GM18520 (cell line): ENCODE results near the gene C16orf78.

ENCODE experiments used
- ATAC-seq: cut with Tn5 transposase; IDR thresholded peaks from one replicate; pipeline ENCODE4 v1.9.1; 2021; ENCODE audit not compliant: unreplicated experiment

C16orf78 gene

DNA sequence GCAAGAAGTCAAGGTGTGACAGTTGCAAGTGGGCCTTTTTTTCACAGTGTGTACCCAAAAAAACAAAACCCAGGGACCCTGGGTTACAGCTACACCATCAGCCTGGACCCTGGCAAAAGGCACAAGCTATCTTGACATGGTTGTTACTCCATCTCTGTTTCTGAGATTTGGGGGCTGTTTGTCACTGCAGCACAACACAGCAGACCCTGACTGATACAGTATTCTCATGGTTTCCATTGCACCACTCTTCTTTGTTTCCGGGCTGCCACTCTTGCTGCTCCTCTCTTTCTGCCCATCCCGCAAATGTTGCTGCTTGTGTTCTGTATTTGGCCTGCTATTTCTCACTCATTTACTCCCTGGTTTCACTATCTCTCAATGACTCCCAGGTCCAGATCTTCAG, 55.2 kb downstream of the C16orf78 start:
- no peak for ATAC-seq

DNA sequence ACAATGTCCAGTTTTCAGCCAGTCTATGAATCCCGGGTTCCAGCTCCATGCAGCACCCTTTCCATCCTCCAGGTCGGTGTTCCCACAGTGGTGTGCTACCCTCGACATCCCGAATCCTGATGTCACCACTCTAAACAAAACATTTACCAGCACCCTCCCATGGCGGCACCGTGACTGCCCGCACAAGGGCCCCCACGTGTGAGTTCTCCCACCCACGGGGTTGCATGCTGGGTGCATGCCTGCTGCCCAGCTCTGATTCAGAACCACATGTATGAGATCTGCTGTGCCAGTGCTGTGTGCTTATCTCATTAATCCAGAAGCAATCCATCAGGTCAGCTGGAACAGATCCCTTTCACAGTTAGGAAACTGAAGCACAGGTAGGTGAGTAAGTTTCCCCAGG, 57.4 kb downstream of the C16orf78 start:
- no peak for ATAC-seq

DNA sequence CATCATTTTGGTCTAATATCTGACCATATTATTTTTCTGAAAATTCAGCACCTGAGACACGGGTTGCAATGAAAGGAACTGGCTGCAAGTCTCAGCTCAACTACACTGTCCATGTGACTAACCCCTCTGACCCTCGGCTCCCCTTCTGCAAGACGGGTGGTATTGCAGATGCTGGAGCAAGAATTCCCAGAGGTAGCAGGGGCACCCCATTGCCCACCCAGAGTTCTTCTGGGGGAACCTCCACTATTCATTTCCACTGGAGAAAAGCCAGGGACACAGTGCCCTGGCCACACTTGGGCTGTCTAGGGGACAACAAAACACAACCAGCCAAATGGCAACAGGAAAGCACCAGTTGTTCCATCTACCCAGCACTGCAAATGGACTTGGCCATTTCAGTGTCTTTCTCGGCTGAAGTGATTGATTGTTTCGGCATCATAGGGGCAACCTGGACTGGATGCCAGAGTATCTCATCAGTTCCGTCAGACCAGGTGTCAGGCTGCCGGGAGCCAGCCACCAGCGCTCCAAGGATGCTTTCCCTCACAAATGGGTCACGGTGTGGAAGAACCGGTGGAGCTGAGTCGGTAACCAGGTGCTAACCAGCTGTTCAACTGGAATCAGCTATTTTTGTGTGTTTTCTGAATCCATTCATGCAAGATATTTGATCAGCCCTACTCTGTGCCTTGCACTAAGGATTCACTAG, 58.1 kb downstream of the C16orf78 start:
- ATAC-seq: no peak

DNA sequence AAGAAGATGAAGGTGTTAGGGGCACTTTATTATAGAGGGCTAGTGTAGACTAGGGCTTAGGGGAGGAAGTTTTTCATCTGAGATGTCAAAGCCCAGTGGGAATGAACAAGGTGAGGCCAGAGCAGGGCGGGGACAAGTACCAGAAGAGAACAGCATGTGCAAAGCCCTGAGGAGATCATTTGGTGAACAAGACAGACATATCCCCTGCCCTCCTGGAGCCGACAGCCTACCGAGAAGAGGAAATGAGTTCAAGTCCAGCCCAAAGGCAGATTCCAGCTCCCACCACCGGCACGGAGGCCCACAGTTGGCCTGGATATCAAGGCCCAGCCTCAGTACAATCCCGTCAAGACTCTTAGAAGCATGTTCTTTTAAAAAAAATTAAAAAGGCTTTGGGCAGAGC, 61.1 kb downstream of the C16orf78 start:
- no peak for ATAC-seq

DNA sequence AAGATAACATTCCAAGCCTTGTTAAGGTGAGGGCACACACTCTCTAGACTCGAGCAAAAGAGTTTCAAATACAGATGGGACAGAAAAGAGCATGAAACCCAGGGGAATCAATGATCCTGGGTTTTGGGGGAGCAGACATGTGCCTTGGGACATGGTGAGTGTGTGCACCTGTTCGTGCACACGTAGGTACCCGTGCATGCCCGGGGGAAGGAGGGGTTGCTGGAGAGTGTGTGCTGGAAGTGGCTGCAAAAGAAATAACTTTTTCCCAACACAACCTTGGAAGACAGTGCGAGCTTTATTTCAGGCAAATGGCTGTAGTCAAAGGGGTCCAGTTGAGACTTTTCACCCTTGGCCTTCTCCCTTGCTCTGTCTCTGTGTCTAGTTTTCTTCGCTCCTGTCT, 62.6 kb downstream of the C16orf78 start:
- no peak for ATAC-seq

DNA sequence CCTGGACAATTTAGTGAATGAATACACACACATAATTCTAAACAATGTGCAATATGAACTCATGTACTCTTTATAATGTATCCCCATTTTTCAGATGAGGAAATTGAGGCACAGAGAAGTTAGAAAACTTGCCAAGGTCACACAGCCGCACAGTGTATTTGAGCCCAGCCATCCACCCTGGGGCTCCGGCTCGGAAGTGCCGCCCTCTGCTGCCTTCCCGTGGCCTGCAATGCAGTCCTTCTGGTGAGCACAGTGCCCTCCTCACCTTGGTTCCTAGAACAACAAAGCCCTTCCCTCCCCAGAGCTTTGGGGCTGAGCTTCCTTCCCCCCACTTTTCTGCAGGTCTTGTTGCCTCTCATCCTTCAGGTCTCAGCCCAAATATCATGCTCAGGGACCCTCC, 63.7 kb downstream of the C16orf78 start:
- ATAC-seq: no peak

DNA sequence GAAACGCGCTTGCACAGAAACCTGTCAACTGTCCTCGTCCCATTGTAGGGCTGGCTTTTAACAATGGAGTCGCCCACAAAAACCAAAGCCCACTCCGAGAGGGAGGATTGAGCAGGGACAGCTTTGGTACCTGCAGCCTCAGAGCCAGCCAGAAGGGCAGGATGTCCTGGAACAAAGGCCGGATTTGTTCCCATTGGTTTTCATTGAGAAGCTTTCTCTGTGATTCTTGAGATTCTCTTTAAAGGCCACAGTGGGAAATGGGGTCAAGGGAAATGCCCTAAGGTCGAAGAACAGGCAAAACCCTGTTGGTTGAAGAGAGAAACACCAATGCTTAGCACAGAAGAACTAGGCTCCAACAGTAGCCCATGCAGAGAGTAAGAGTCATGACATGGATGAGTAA, 65.4 kb downstream of the C16orf78 start:
- ATAC-seq: no peak

DNA sequence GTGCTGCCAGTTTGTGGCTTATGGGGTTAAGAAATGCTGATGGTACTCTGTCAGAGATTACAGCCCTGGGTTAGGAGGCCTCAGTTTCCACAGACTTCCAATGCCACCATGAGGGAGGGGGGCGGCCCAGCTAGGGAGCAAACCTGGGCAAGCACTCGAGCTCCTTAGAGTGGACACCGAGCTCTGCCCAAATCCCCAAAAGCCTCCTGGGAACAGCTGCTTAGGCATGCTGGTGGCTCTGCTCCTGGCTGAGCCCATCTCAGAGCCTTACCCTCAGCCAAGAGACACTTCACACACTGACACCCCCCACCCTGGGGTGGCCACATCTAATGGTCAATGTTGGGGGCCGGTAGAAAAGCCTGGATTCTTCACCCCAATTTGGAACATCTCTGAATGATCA, 66.1 kb downstream of the C16orf78 start:
- ATAC-seq: no peak

DNA sequence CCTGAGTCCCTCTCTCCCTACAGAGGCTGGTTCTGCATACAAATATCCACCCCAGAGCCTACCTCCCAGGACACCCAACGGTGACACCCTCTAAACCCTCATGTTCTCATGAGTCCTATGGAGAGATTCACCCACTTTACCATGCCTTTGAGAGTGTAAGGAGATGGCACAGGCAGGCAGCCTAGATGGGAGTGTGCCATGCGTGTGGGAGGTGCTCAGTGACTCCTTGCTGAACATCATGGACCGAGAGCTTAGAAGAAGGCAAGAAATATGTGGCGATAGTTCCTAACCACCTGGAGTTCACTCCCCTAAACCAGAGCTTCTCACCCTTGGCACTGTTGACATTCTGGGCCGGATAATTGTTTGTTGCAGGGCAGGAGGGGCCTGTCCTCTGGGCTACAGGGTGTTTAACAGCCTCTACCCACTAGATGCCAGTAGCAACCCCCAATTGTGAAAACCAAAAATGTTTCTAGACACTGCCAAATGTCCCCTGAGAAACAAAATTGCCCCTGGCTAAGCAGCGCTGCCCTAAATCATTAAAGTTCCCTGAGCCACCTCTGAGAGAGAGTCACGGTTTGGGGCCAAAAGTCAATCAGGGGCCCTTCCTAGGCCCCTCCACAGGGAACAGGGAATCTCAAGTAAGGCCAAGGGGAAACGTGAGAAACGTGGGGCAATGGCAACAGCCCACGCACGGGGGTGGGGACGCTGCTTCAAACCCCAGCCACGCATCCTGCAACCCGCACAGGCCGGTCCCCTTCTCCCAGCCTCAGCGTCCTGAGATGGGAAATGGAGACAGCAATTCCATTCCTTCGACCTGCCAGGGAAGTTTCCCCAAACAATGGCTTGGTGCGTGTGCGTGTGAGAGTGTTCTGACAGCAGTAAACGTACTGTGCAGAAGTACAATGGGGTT, 66.8 kb downstream of the C16orf78 start:
- ATAC-seq: no peak

DNA sequence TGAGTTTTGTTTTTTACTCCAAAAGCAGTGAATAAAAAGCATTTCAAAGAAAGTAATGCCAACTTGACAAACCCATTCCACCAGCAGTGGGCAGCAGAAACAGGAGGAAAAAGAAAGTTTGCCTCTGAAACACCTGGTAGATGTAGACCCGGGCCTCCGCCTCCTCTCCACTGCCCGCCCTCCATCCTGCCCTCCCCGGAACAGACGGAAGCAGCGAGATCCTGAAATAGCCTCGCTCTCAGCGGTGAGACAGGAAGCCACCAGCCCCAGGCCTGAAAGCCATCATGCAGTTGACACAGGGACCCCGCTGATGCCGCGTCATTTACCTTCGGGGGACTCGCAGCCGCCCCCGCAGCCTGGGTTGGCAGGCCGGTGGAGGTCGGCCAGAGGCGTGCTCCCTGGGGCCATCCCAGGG, 67.8 kb downstream of the C16orf78 start:
- ATAC-seq: peak; percentile 68

DNA sequence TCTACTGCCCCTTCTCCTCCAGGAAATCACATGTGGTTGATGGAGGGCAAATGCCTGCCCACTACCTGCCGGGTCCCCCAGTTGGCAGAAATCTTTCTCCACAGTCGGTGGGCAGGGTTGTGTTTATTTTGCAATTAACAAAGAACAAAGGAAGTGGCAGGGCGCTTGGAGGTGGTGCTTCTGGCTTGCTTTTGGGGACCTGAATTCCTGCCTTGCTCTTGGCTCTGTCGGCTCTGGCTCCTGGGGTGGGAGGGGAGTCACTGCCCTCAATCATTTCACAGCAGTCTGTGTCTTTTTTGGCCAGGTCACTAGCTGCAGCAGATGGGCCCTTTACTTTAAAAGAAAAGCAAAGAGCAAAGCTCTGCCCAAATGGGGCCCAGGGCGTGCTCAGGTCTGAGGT, 69.2 kb downstream of the C16orf78 start:
- no peak for ATAC-seq

DNA sequence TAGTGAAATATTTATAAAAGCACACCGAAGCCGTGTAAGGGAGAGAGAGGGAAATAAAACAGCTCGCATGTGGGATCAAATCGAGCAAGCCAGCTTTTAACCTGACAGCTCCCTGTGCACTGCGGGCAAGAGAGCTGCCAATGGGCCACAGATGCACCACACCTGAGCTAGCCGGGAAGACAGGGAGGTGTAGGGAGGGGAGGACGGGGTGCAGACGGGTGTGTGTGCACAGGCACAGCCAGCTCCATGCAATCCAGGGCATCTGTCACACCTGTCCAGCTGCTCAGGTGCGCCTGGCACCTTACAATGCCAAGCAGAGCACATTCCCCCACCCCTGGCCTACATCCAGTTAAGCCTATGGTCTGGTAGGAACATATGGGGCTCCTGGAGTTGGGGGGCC, 70.0 kb downstream of the C16orf78 start:
- no peak for ATAC-seq

DNA sequence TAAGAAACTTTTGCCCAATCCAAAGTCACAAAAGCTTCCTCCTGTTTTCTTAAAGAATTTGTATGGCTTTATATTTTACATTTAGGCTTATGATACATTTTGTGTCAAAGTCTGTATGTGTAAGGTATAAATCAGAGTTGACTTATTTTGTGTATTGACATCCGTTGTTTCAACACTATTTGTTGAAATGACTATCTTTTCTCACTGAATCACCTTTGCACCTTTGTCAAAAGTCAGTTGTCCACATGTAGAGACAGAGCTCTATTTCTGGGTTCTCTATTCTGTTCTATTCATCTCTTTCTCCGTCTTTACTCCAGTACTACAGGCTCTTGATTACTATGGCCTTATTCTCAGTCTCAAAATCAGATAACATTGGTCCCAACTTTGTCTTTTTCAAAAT, 73.2 kb downstream of the C16orf78 start:
- ATAC-seq: no peak
